Ishikawa (cell line): Measurements from ENCODE around the gene CACNB4.

ENCODE experiments used
- CEBPB ChIP-seq: IDR thresholded peaks from 2 replicates; pipeline ENCODE4 v1.6.1; 2012
- CREB1 ChIP-seq: IDR thresholded peaks from 2 replicates; pipeline ENCODE4 v1.6.1; 2012; ENCODE audit warnings: low read depth
- EGR1 ChIP-seq: IDR thresholded peaks from 2 replicates; pipeline ENCODE4 v1.6.1; 2012
- EP300 ChIP-seq: IDR thresholded peaks from 2 replicates; pipeline ENCODE4 v1.6.1; 2012; ENCODE audit warnings: borderline replicate concordance
- FOXM1 ChIP-seq: IDR thresholded peaks from 2 replicates; pipeline ENCODE4 v1.6.1; 2012; ENCODE audit warnings: low read depth, borderline replicate concordance
- NFIC ChIP-seq: IDR thresholded peaks from 2 replicates; pipeline ENCODE4 v1.6.1; 2012
- RAD21 ChIP-seq: IDR thresholded peaks from 2 replicates; pipeline ENCODE4 v1.6.1; 2012; ENCODE audit warnings: low read depth
- TAF1 ChIP-seq: IDR thresholded peaks from 2 replicates; pipeline ENCODE4 v1.6.1; 2012; ENCODE audit warnings: low read depth, mild to moderate bottlenecking
- TCF12 ChIP-seq: IDR thresholded peaks from 2 replicates; pipeline ENCODE4 v1.6.1; 2012; ENCODE audit warnings: low read depth
- TEAD4 ChIP-seq: IDR thresholded peaks from 2 replicates; pipeline ENCODE4 v1.6.1; 2012
- YY1 ChIP-seq: IDR thresholded peaks from 2 replicates; pipeline ENCODE4 v1.6.1; 2012; ENCODE audit warnings: low read depth
- ZBTB7A ChIP-seq: IDR thresholded peaks from 2 replicates; pipeline ENCODE4 v1.6.1; 2012; ENCODE audit warnings: low read depth
- TF ChIP-seq, protein P1 (sequence below): IDR thresholded peaks from 2 replicates; pipeline ENCODE4 v1.6.1; 2012; ENCODE audit warnings: low read depth, mild to moderate bottlenecking
- TF ChIP-seq, protein P2 (sequence below): IDR thresholded peaks from 2 replicates; pipeline ENCODE4 v1.6.1; 2012
- TF ChIP-seq, protein P3 (sequence below): IDR thresholded peaks from 2 replicates; pipeline ENCODE4 v1.6.1; 2012

Gene CACNB4

DNA sequence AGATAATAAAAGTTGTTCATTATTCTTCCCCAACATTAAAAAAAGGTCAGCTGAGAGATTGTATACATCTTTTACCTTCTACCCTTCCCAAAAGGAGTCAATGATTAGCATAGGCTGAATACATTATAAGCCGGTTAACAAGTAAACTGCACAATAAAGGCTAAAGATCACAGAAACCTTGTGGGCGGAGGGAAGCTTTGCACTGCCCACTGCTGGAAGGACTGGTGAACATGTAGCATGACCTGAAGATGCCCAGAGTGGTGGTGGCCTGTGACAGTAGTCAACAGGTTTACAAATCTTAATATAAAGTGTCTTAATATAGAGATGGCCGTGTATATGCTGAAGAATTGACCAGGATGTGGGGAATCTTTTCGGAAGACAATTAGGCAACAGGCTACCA lies 306.3 kb downstream of the CACNB4 start:
- TF ChIP-seq ZBTB7A = no peak
- no peak for TF ChIP-seq RAD21
- no peak for TF ChIP-seq CEBPB
- no peak for TF ChIP-seq EP300
- no peak for TF ChIP-seq TEAD4
- no peak for TF ChIP-seq TCF12
- no peak for TF ChIP-seq YY1
- TF ChIP-seq, protein P1, sequence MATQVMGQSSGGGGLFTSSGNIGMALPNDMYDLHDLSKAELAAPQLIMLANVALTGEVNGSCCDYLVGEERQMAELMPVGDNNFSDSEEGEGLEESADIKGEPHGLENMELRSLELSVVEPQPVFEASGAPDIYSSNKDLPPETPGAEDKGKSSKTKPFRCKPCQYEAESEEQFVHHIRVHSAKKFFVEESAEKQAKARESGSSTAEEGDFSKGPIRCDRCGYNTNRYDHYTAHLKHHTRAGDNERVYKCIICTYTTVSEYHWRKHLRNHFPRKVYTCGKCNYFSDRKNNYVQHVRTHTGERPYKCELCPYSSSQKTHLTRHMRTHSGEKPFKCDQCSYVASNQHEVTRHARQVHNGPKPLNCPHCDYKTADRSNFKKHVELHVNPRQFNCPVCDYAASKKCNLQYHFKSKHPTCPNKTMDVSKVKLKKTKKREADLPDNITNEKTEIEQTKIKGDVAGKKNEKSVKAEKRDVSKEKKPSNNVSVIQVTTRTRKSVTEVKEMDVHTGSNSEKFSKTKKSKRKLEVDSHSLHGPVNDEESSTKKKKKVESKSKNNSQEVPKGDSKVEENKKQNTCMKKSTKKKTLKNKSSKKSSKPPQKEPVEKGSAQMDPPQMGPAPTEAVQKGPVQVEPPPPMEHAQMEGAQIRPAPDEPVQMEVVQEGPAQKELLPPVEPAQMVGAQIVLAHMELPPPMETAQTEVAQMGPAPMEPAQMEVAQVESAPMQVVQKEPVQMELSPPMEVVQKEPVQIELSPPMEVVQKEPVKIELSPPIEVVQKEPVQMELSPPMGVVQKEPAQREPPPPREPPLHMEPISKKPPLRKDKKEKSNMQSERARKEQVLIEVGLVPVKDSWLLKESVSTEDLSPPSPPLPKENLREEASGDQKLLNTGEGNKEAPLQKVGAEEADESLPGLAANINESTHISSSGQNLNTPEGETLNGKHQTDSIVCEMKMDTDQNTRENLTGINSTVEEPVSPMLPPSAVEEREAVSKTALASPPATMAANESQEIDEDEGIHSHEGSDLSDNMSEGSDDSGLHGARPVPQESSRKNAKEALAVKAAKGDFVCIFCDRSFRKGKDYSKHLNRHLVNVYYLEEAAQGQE = no peak
- TF ChIP-seq, protein P2, sequence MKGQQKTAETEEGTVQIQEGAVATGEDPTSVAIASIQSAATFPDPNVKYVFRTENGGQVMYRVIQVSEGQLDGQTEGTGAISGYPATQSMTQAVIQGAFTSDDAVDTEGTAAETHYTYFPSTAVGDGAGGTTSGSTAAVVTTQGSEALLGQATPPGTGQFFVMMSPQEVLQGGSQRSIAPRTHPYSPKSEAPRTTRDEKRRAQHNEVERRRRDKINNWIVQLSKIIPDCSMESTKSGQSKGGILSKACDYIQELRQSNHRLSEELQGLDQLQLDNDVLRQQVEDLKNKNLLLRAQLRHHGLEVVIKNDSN = no peak

DNA sequence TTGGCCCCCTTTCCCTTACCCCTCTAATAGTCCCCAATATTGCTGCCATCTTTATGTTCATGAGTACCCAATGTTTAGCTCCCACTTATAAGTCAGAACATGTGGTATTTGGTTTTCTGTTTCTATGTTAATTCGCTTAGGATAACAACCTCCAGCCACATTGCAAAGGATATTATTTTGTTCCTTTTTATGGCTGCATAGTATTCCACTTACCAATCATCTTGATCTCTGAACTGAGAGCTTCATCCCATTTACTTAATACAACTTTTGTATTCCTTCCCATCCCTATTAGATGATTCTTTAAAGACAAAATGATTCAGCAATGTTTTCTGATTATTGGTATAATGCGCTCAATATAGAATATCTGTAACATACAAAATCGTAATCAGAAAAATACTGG lies 307.3 kb downstream of the CACNB4 start:
- TF ChIP-seq, protein P1 = no peak
- no peak for TF ChIP-seq FOXM1
- TF ChIP-seq NFIC = no peak
- TF ChIP-seq, protein P2 = no peak
- no peak for TF ChIP-seq CEBPB
- no peak for TF ChIP-seq CREB1
- TF ChIP-seq TAF1 = no peak

DNA sequence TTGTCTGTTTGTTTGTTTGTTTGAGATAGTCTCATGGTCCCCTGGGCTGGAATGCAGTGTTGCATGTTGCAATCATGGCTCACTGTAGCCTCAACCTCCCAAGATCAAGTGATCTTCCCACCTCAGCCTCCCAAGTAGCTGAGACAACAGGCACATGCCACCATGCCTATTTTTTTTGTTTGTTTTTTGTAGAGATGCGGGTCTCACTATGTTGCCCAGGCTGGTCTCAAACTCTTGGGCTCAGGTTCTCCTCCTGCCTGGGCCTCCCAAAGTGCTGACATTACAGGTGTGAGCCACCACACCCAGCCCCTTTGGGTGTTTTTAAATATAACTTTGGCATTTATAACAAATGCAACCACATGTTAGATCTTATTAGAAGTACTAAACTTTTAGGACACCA lies 308.2 kb downstream of the CACNB4 start:
- TF ChIP-seq, protein P2 = no peak
- TF ChIP-seq TEAD4 = no peak
- no peak for TF ChIP-seq FOXM1
- TF ChIP-seq, protein P3, sequence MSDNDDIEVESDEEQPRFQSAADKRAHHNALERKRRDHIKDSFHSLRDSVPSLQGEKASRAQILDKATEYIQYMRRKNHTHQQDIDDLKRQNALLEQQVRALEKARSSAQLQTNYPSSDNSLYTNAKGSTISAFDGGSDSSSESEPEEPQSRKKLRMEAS = no peak
- TF ChIP-seq TAF1 = no peak
- no peak for TF ChIP-seq NFIC
- TF ChIP-seq RAD21 = no peak
- no peak for TF ChIP-seq CREB1
- TF ChIP-seq EP300 = no peak
- TF ChIP-seq, protein P1 = no peak
- no peak for TF ChIP-seq ZBTB7A
- no peak for TF ChIP-seq CEBPB
- TF ChIP-seq TCF12 = no peak

DNA sequence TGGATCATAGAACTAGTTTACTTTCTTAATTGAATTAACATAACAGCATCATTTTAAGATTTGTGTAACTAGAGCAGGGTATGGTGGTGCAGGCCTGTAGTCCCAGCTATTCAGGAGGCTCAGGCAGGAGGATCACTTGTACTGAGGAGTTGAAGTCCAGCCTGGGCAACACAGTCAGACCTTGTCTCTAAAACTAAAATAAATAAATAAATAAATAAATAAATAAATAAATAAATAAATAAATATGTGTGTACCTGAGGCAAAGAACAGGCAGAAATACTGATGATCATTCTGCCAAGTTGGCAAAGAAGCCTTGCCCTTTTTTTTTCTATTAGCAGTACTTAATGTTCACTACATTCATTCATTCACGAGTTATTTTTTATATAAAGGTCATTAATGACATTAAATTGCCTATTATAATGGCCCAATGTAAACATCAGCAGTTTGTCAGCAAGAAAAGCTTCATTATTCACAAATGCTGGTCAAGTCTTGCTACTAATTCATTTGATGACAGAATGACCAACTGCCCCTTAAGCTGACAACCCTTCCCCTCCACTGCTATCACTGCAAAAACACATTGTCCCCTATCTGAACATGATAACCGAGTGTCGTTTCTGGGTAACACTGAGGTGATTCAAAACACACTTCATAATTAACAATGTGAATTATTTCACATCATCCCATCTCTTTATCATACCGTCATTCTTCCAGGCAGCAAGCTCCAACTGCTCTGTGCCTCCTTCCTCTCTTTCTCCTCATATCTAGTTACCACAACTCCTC lies 309.6 kb downstream of the CACNB4 start:
- TF ChIP-seq, protein P3 = no peak
- no peak for TF ChIP-seq EP300
- no peak for TF ChIP-seq TAF1
- no peak for TF ChIP-seq RAD21
- no peak for TF ChIP-seq CREB1
- no peak for TF ChIP-seq FOXM1
- TF ChIP-seq, protein P1 = no peak
- TF ChIP-seq EGR1 = no peak
- no peak for TF ChIP-seq YY1
